Measurements from ENCODE around the gene HES1.

- TF ChIP-seq POLR2A (IDR thresholded peaks at IDR 0.05) = no peak
- no peak for TF ChIP-seq CTCF (IDR thresholded peaks at IDR 0.05)
- no peak for TF ChIP-seq POLR2AphosphoS5 (IDR thresholded peaks at IDR 0.05)
- TF ChIP-seq EP300 (IDR thresholded peaks at IDR 0.05) = no peak
Measured at GRCh38 chr3:194166682-194167479, 30.9 kb downstream of the HES1 start.

Data from sigmoid colon (tissue), 4 donors.